Uterus (tissue), 2 donors: ENCODE results near the gene RRAD.

Experiments
- CTCF ChIP-seq, 4 experiments: fragments of 200-600 bp in 2 of 4; fragments of 450-650 bp in 2 of 4; sonication (generic) in 2 of 4; IDR thresholded peaks; one replicate each; pipeline ENCODE4 v1.5.1; 2016 to 2019; ENCODE audit warnings: antibody characterized with exemption in 4 of 4, mild to moderate bottlenecking in 2 of 4, moderate library complexity in 1 of 4
- POLR2A ChIP-seq, 2 donors: fragments of 450-650 bp; IDR thresholded peaks; one replicate each; pipeline ENCODE4 v1.6.1; 2016; ENCODE audit warnings: antibody characterized with exemption in 2 of 2, mild to moderate bottlenecking in 1 of 2, moderate library complexity in 1 of 2

GRCh38 chr16:66924527-66925321 is 611 bp downstream of the RRAD start:
- TF ChIP-seq CTCF (IDR thresholded peaks at IDR 0.05), result peak in 3 of 4 experiments; percentile 30 to 65 (median 43)
- no peak for TF ChIP-seq POLR2A (IDR thresholded peaks at IDR 0.05)
